Muscle of leg (tissue), 11 donors: ENCODE results near the gene ITM2C. TPM values are rescaled to one million over a fixed set of nuclear protein-coding genes. Genes with fewer than 3 reads are reported as not detected.
A peak's percentile ranks its signal among the peaks of the same experiment; 100 is the strongest.

Experiments used
- DNase-seq: peaks from one replicate; pipeline ENCODE4 v3.0.0; 2013
- H3K27ac ChIP-seq: one replicate; pipeline ENCODE4 v1.5.1; 2013; ENCODE audit warnings: mild to moderate bottlenecking, low read length, control low read depth
- H3K27me3 ChIP-seq: one replicate; pipeline ENCODE4 v1.6.1; 2013; ENCODE audit warnings: low read length; ENCODE audit not compliant: control insufficient read depth, insufficient read depth
- H3K36me3 ChIP-seq: one replicate; pipeline ENCODE4 v1.6.1; 2013; ENCODE audit warnings: low read length; ENCODE audit not compliant: control insufficient read depth, insufficient read depth
- H3K4me1 ChIP-seq: one replicate; pipeline ENCODE4 v1.6.1; 2013; ENCODE audit warnings: low read length; ENCODE audit not compliant: control insufficient read depth, insufficient read depth
- H3K4me3 ChIP-seq: one replicate; pipeline ENCODE4 v1.5.1; 2013; ENCODE audit warnings: low read length, control low read depth
- H3K9me3 ChIP-seq: replicated peaks from 2 replicates; pipeline ENCODE4 v1.6.1; 2013; ENCODE audit warnings: low read depth, low read length; ENCODE audit not compliant: control insufficient read depth
- WGBS: methylation state at CpG from one replicate; pipeline ENCODE4 v1.1.5; 2013; ENCODE audit warnings: missing lambda C conversion rate; ENCODE audit not compliant: insufficient coverage; 5-methylcytosine and 5-hydroxymethylcytosine counted together
- polyA plus RNA-seq, 8 donors: library from polyadenylated mRNA; unstranded; fragments of 120-200 nt; gene quantifications; one replicate each; pipeline versions ENCODE4 v1.2.1 to v1.2.3, GENCODE V29; 2013; ENCODE audit warnings: inconsistent platforms in 1 of 8, low replicate concordance in 1 of 8; ENCODE audit not compliant: insufficient read length in 8 of 8, insufficient read depth in 1 of 8
- total RNA-seq: library from RNA; stranded (reverse); fragments of 120-200 nt; gene quantifications from one replicate; pipeline ENCODE4 v1.2.4, GENCODE V29; 2013

ITM2C gene
- total and polyA plus RNA-seq, 9 donors: 101 to 327 (median 217) TPM

DNA sequence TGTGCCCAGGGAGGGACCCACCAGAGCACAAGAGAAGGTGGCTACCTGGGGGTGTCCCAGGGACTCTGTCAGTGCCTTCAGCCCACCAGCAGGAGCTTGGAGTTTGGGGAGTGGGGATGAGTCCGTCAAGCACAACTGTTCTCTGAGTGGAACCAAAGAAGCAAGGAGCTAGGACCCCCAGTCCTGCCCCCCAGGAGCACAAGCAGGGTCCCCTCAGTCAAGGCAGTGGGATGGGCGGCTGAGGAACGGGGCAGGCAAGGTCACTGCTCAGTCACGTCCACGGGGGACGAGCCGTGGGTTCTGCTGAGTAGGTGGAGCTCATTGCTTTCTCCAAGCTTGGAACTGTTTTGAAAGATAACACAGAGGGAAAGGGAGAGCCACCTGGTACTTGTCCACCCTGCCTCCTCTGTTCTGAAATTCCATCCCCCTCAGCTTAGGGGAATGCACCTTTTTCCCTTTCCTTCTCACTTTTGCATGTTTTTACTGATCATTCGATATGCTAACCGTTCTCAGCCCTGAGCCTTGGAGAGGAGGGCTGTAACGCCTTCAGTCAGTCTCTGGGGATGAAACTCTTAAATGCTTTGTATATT, 14.0 kb downstream of the ITM2C start:
- Histone ChIP-seq H3K4me3 (no peak overlapping the region), H3K4me1 (peaks cover 14% of the 10 kb centered on the region), H3K36me3 (peaks cover 49% of the 10 kb centered on the region), H3K9me3 (no peaks in the 10 kb centered on the region), H3K27ac (no peak overlapping the region), H3K27me3 (no peaks in the 10 kb centered on the region)
- DNase-seq: no peak
- 40% methylated on average over 7 of the region's 10 CpGs for WGBS

GRCh38 chr2:230879271-230879882, 14.6 kb downstream of the ITM2C start:
- no peak for DNase-seq
- WGBS: 49% methylated on average over 4 of the region's 11 CpGs
- peaks cover 45% of the 10 kb centered on the region for H3K36me3 ChIP-seq
- H3K9me3 ChIP-seq: no peaks in the 10 kb centered on the region
- H3K27ac ChIP-seq: no peak overlapping the region
- H3K4me3 ChIP-seq: no peak overlapping the region
- peaks cover 14% of the 10 kb centered on the region for H3K4me1 ChIP-seq
- H3K27me3 ChIP-seq: no peaks in the 10 kb centered on the region

GRCh38 chr2:230879891-230880290, 15.1 kb downstream of the ITM2C start:
- no peak overlapping the region for H3K27ac ChIP-seq
- H3K36me3 ChIP-seq: peaks cover 41% of the 10 kb centered on the region
- no CpG with 5 or more reads among the region's 9 CpGs for WGBS
- H3K9me3 ChIP-seq: no peaks in the 10 kb centered on the region
- no peaks in the 10 kb centered on the region for H3K27me3 ChIP-seq
- no peak overlapping the region for H3K4me3 ChIP-seq
- no peak for DNase-seq
- peaks cover 14% of the 10 kb centered on the region for H3K4me1 ChIP-seq

DNA sequence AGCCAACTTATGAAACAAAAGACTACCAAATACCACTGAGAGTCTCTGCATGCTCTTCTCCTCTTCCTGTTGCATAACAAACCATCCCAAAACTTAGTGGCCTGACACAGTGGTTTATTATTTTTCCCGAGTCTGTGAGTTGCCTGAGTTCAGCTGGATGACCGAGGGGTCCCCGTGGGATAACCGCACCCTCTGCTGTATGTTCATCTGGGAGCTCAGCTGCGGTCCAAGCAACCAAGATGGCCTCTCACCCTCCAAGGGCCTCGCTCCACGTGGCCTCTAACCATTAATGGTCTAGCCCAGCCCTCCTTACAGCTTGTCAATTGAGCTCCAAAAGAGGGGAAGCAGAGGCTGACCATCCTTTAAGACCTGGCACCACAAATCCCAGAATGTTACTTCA, 17.1 kb downstream of the ITM2C start:
- WGBS: 76% methylated on average over 7 of the region's 7 CpGs
- Histone ChIP-seq H3K36me3 (peaks cover 24% of the 10 kb centered on the region), H3K9me3 (no peaks in the 10 kb centered on the region)

GRCh38 chr2:230885463-230886130, 20.9 kb downstream of the ITM2C start:
- Histone ChIP-seq H3K9me3 (no peaks in the 10 kb centered on the region), H3K27ac (no peak overlapping the region), H3K4me3 (no peak overlapping the region), H3K27me3 (peaks cover 3% of the 10 kb centered on the region), H3K36me3 (no peaks in the 10 kb centered on the region), H3K4me1 (peaks cover 7% of the 10 kb centered on the region)
- 29% methylated on average over 4 of the region's 11 CpGs for WGBS
- DNase-seq: peak; percentile 83

More for the DNA sequence above, 17.1 kb downstream of the ITM2C start:
- Histone ChIP-seq H3K27ac (no peak overlapping the region), H3K4me3 (no peak overlapping the region), H3K27me3 (no peaks in the 10 kb centered on the region), H3K4me1 (peaks cover 19% of the 10 kb centered on the region)
- no peak for DNase-seq

- WGBS: 51% methylated on average over 5 of the region's 5 CpGs
These were observed 21.5 kb downstream of the ITM2C start for GRCh38 chr2:230886206-230886605.

DNA sequence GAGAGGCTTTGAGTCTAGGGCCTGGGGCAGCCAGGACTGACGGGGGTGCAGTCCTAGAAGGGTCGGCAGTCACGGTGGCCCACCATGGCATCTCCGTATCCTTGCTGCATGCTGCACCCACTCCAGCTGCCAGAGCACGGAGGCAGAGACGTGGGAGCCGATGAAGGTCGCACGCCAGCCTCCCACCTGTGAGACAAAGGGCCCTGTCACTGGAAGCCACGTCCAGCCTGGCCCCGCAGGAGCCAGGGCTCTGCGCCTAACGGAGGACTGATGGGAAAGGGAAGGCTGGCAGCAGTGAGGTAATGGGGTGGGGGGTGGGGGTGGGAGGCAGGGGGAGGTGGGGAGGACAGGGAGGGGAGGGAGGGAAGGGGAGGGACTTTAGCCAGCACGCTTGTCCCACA, 21.9 kb downstream of the ITM2C start:
- Histone ChIP-seq H3K4me1 (peaks cover 7% of the 10 kb centered on the region), H3K27me3 (peaks cover 9% of the 10 kb centered on the region), H3K27ac (no peak overlapping the region), H3K9me3 (no peaks in the 10 kb centered on the region), H3K36me3 (no peaks in the 10 kb centered on the region), H3K4me3 (no peak overlapping the region)
- WGBS: 68% methylated on average over 5 of the region's 14 CpGs
- DNase-seq: no peak

More at GRCh38 chr2:230886206-230886605, 21.5 kb downstream of the ITM2C start:
- Histone ChIP-seq H3K4me3 (no peak overlapping the region), H3K9me3 (no peaks in the 10 kb centered on the region), H3K27me3 (peaks cover 5% of the 10 kb centered on the region), H3K4me1 (peaks cover 7% of the 10 kb centered on the region), H3K27ac (no peak overlapping the region), H3K36me3 (no peaks in the 10 kb centered on the region)
- no peak for DNase-seq

- Histone ChIP-seq H3K4me1 (peaks cover 7% of the 10 kb centered on the region), H3K27me3 (peaks cover 10% of the 10 kb centered on the region), H3K9me3 (no peaks in the 10 kb centered on the region), H3K4me3 (no peak overlapping the region), H3K36me3 (no peaks in the 10 kb centered on the region), H3K27ac (no peak overlapping the region)
- no peak for DNase-seq
- 56% methylated on average over 1 of the region's 7 CpGs for WGBS
These were observed 22.6 kb downstream of the ITM2C start for GRCh38 chr2:230887342-230887741.

DNA sequence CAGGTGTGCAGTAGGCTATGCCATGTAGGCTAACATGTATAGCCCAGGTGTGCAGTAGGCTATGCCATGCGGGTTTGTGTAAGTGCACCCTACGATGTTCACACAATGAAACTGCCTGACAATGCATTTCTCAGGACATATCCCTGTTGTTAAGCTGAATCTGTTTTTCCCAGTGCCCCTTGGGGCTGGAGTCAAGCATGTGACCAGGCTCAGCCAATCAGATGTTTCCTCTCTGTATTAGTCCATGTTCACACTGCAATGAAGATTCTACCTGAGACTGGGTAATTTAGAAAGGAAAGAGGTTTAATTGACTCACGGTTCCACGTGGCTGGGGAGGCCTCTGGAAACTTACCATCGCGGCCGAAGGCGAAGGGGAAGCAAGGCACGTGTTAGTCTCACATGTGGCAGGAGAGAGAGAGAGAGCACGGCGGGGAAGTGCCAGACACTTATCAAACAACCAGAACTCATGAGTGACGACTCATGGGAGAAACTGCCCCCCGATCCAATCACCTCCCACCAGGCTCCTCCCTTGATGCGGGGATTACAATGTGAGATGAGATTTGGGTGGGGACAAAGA, 24.2 kb downstream of the ITM2C start:
- Histone ChIP-seq H3K36me3 (no peaks in the 10 kb centered on the region), H3K4me1 (peaks cover 7% of the 10 kb centered on the region), H3K9me3 (no peaks in the 10 kb centered on the region), H3K4me3 (no peak overlapping the region), H3K27ac (no peak overlapping the region), H3K27me3 (peaks cover 12% of the 10 kb centered on the region)
- no peak for DNase-seq
- WGBS: 91% methylated on average over 8 of the region's 14 CpGs

DNA sequence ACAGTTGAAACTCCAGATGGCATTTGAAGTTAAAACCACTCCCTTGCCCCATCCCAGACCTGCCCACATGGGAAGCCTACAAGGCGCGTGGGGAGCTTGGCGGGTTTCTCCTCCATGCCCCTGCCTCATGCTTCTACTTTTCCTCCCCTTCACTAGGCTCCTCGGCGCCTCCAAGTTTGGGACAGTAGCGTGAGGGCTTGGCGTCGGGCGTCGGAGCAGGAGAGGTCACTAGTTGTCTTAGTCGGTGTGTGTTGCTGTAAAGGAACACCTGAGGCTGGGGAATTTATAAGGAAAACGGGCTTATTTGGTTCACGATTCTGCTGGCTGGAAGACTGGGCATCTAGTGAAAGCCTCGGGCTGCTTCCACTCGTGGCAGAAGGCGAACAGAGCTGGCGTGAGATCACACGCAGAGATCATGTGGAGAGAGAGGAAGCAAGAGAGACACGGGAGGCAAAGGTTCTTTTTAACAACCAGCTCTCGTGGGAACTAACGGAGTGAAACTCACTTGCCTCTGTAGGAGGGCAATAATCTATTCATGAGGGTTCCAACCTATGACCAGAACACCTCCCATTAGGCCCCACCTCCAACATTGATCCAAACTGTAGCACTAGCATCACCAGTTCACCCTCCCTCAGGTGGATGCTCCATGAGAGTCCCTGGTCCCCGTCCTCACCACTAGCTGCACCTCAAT, 25.3 kb downstream of the ITM2C start:
- no peaks in the 10 kb centered on the region for H3K36me3 ChIP-seq
- no peaks in the 10 kb centered on the region for H3K9me3 ChIP-seq
- H3K27ac ChIP-seq: no peak overlapping the region
- 80% methylated on average over 13 of the region's 22 CpGs for WGBS
- no peak overlapping the region for H3K4me3 ChIP-seq
- peaks cover 7% of the 10 kb centered on the region for H3K4me1 ChIP-seq
- DNase-seq: no peak
- peaks cover 12% of the 10 kb centered on the region for H3K27me3 ChIP-seq
